ENCODE results near the gene SPEG.

GRCh38 chr2:219416938-219417337 is 17.7 kb upstream of the SPEG start:
- no peak for TF ChIP-seq CTCF (IDR thresholded peaks at IDR 0.05)
- TF ChIP-seq POLR2AphosphoS5 (IDR thresholded peaks at IDR 0.05) = no peak
